Stimulated activated CD4-positive, alpha-beta T cell treated with anti-CD3 and anti-CD28 coated beads, Interleukin-1b, Interleukin-23, amount 100 ng/mL, for 4 hours (primary cell): ENCODE measurements around the gene NUMA1.

ENCODE experiments used
- DNase-seq, 2 donors: peaks; one replicate each; pipeline ENCODE4 v3.0.0-alpha.2; 2020; ENCODE audit warnings: low read depth in 2 of 2

Gene NUMA1

DNA sequence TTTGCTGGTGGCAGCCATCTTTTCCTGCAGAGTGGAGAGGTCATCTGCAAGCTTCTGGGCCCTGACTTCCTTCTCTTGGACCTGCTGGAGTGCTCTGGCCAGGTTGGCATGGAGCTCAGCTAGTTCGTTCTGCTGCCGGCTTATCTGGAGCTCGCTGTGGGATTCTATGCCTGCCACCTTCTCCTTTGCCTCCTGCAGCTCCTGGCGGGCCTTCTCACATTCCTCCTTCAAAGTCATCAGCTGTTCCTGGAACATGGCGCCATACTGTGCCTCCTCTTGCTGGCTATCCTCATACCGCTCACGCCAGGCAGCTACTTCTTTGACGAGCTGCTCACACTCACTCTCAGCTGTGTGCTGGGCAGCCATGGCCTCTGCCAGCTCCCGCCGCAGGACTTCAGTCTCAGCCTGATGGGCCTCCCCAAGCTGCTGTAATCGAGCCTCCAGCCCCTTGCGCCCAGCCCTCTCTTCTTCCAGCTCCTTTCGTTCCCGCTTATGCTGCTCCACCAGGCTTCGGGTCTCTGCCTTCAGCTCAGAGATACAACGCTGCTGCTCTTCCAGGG is 65.5 kb downstream of the NUMA1 start:
- DNase-seq = no peak

DNA sequence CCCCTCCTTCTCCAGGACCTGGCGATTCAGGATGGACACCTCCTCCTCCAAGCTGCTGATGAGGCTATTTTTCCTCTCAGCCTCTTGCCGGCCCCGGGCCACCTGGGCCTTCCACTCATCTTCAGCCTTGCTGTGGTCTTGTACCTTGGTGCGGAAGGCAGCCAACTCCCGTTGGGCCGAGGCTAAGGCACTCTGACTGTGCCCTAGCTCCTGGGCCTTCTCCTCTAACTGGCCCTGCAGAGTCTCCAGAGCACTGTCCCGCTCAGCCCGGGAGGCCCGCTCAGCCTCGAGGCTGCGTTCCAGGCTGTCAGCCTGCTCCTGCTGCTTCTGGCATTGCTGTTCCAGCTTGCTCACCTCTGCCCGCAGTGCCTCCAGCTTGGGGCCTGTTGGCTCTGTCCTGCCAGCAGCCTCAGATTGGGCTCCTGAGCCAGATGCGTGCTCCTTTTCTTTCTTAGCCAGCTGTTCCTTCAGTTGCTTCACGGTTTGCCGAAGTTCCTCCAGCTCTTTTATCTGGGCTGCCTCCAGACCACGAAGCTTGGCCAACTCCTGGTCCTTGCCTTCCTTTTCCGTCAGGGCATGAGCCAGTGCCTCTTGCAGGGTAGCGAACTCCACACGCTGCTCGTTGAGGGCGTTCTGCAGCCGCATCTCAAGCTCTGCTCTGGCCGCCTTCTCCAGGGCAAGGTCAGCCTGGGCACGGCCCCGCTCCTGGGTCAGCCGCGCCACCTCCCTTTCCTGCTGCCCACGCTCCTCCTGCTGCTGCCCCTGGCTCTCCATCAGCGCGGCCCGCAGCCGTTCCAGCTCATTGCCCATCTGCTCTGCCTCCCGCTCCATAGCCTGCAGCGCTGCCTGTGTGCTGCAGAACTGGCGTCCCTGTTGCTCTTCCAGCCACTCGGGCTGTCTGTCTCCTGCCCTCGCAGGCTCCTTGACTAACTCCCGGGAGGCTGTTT is 66.3 kb downstream of the NUMA1 start:
- DNase-seq = no peak

DNA sequence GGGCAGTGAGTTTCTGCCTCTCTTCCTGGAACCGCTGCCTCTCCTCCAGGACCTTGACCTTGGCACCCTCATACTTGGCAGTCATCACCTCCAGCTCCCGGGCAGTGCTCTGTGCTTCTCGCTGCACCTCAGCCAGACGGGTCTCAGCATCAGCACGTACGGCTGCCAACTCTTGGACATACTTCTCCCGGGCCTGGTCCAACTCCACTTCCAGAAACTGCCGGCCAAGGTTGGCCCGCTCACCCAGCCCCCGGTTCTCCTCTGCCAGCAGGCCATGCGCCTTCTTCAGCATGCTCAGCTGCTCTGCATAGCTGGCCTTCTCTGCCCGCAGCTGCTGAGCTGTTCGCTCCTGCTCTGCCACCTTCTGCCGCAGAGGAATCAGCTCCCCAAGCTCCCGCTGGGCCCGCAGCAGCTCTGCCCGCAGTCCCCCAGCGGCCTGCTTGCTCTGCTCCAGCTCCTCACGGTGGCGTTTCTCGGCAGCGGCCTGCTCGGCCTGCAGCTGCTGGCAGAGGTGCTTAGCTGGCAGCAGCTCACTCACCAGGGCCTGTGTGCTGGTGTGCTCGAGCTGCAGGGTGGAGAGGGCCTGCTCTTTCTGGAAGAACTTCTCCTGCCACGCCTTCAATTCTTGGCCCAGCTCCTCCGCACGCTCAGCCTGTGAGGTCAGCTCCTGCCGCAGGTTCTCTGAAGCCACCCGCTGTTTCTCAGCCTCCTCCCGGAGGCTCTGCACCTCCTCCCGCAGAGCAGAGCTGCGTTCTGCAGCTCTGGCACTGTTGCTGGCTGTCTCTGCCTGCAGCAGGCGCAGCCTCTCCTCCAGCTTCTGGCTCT is 67.2 kb downstream of the NUMA1 start:
- no peak for DNase-seq

DNA sequence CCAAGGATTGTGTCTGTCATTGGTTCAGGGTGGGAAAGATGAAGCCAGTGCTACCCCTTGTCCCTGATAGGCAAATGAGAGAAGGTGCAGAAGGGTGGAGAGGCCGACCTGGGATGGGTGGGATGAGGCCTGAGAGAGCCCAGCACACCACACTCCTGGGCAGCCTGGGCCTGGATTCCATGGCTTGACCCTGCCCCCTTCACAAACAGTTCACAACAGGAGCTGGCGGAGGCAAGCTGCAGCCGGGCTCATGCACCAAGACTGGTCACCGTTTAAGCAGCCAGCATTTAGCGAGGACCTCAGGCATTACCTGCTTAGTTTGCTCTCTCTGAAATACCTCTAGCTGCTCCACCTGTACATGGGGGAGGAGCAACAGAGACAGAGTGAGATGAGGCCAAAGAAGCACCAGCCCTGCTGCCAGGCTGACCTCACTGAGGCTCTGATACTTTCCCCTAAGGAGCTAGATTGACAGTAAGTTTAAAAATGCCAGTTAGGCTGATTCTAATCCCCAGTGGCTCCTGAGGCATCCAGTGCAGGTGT is 68.2 kb downstream of the NUMA1 start:
- no peak for DNase-seq

DNA sequence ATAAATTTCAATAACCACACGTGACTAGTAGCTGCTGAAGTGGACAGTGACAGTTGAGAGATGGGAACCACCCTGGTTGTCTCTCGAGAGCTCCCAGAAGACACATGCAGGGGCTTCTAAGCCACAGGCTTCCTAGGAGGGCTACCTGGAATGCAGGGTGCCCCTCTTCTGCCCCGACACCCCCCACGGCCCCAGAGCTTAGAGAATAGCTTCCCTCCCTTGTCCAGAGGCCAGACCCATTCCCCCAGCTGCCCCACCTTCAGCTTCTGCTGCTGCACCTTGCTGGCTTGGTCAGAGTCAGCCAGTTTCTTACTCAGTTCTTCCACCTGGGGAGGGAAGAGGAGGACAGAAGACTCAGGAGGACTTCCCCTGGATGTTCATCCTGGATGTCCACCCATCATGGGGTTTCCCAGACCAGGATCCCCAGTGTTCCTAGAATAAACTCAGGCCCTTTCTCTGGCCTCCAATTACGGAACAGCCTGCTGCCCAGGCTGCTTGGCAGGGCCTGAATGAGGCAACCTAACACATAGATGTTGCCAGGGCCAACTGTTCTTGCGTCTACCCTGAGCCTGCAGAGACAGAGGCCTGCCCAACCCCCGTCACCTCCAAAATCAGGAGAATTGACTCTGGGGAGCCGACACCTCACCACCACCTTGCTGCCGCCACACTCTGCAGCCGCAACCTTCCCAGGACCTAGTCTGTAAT is 69.7 kb downstream of the NUMA1 start:
- no peak for DNase-seq

DNA sequence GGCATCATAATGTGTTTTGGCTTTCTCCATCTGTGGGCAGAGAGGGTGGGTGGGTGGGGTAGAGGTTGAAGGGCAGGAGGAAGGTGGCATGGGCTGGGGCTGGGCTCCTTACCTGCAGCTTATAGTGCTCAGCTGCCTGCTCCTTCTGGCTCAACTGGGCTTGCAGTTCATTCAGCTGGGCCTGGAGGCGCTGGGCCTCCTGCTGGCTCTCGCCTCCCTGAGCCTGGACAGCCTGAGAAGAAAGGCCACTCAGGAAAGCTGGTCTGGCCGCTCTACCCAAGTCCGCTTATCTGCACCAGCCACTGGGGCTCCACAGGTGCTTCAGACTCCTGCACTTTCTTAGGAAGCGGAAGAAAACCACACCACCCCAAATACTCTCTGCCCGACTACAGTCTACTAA is 71.2 kb downstream of the NUMA1 start:
- DNase-seq = no peak

DNA sequence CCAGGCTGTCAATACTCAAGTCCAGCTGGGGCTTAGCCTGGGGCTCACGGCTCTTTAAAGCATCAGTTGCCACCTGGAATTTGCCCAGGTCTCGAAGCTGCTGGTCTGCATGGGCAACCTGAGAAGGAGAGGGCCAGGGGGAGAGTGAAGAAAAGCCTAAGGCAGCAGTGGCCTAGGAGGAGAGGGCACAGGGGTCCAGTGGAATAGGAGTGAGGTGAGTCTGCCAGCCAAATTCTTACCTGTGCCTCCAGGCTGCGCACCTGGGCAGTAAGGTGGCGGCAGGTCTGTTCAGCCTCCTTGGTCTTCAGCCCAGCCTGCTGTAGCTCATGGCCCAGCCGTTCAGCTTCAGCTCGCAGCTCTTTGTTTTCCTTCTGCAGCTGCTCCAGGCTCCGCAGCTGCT is 71.6 kb downstream of the NUMA1 start:
- no peak for DNase-seq

DNA sequence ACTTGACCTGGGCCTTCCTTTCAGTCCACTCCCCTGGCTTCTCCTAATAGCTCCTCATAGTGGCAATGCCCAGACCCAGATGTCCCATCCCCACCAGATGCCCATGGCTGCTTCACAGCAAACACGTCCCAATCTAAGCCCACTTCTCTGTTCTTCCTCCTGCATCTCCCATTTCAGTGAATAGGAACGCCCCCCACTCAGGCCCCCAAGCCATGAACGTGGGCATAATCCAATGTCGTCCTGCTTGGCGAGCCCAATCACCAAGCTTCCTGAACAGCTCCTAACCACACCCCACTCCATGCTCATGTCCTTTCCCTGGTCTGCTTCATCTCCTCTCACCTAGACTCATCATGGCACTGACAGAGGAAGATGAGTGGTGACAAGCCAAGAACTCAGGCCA is 72.8 kb downstream of the NUMA1 start:
- DNase-seq = no peak

DNA sequence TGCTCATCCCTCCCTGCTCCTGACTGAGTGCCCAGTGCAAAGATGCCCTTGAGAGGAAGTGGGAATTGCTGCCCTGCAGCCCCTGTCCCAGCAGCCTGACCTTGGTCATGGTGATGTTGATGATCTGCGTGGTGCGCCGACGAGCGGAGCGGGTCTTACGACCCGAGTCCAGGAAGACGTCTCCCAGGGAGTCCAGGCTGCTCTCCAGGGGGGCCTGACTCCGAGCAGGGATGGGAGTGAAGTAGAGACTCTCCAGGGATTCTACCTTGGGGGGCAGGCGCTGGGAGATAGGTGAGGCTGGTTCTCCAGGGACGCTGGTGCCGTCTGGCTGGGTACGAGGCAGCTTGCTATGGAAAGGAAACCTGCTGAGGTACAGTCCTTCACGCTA is 73.3 kb downstream of the NUMA1 start:
- DNase-seq = no peak

DNA sequence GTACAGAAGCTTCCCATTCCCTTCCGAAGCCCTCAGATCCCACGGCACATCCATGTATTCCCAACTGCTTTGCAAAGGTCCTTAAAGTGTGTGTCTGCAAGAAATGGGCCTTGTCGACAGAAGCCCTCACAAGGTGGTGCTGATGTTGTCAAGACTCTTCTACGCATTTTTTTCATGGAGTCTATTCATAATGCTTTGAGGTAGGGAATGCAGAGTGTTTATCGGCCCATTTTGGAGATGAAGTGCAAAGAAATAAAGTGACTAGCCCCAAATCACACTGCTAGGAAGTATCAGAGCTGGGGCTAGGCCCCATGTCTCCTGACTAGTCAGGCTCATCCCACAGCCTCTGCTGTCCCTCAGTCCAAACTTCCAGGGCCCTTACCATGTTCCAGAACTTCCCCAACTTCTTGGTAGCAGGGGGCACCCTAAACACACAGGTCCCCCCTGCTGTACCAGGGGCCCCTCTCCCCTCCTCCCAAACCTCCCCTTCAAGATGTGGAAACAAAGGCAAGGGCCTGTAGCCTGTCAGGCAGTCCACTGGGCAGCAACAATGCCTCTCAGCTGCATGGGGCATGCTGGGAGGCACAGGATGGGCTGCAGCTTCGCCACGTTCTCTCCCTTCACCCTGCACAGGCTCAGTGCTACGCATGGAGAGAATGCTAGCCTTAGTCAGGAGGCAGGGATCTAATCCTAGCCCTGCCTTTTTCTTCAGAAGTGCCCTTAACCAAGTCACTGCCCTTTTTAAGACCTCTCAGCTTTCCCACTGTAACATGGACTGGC is 73.8 kb downstream of the NUMA1 start:
- no peak for DNase-seq

DNA sequence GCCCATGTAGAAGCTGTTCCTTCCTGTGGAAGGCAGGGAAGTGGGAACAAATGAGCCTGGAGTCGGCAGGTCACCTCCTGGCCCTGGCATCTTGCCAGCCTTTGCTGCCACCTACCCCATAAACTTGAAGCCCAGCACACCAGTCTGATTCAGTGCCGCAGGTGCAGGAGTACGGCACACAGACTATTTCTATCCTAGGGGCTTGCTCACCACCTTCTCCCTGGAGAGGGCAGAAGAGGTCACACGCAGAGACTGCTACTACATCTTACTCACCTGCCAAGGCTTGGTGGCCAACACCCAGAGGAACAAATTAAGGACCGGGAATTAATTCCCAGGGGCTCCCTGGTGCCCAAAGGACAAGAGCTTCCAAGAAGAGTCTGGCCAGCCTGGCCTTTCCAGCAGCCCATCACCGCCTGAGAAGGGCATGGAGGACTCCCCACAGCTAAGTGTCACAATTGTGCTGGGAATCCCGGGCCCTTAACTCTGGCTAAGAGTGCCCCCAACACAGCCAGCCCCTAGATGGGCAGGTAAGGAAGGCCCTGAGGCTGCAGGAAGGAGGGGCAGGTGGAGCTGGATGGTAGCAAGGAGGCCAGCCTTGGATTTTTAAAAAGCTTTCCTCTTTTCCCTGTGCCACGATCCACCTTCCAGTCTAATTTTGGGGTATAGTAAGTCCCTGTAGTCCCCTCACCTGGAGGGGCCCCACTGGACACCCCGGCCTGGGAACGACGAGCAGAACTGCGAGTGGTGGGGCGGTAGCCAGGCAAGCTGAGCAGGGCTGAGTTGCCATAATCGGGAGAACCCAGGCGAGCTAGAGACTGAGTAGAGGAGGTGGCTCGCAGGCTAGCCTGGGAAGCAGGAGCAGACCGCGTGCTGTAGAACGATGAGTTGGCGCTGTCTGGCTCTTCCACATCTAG is 74.7 kb downstream of the NUMA1 start:
- no peak for DNase-seq

DNA sequence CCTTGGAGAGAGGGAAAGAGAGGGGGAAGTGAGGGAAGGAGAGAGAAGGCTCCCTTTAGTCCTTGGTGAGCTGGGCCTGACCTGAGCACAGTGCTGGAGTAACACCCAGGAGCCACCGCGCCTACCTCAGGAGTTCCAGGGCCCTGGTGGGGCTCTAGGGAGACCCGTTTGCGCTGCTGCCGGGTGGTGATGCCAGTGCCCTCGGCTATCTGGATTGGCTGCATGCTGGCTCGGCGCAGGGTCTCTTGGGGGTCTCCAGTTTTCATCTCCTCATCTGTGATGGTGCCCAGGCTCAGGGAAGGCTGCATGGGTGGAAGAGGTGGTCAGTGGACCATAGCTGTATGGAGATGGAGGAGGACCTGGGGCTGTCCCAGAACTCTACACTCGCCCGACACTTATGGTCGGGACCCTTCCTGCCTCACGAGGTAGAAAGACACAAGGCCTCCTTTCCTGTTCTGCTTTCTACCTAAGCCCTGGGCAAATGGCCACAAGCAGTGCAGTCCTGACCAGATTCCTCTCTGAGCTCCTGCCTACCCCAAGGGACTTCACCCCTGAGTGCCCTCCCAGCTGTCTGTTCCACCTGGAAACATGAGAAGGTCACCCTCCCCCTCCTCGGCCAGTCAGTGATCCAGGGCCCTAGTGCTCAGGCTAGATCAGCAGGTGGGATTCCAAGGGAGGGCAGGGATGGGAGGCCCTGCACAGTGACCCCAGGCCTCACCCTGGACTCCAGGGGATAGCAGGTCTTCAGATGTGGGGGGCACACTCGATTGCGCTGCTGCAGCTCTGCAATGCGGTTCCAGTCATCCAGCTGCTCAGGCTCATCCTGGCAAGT is 75.6 kb downstream of the NUMA1 start:
- DNase-seq = no peak

DNA sequence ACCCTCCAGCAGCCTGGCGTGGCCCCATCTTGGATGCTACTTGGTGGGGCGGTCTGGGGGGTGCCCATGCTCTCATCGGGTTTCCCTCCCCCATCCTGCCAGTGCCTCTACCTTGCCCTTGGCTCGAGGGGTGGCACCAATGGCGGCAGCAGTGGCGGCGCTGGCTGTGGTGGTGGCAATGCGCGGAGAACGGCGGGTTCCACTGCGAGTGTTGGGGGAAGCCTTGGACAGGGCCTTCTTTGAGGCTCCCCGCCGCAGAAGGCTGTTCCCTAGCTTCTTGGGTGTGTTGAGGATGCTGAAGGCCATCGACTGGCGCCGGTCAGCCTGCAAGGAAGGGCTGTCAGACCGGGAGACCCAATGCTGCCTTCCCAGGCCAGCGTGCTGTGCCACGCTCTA is 76.6 kb downstream of the NUMA1 start:
- DNase-seq = no peak

DNA sequence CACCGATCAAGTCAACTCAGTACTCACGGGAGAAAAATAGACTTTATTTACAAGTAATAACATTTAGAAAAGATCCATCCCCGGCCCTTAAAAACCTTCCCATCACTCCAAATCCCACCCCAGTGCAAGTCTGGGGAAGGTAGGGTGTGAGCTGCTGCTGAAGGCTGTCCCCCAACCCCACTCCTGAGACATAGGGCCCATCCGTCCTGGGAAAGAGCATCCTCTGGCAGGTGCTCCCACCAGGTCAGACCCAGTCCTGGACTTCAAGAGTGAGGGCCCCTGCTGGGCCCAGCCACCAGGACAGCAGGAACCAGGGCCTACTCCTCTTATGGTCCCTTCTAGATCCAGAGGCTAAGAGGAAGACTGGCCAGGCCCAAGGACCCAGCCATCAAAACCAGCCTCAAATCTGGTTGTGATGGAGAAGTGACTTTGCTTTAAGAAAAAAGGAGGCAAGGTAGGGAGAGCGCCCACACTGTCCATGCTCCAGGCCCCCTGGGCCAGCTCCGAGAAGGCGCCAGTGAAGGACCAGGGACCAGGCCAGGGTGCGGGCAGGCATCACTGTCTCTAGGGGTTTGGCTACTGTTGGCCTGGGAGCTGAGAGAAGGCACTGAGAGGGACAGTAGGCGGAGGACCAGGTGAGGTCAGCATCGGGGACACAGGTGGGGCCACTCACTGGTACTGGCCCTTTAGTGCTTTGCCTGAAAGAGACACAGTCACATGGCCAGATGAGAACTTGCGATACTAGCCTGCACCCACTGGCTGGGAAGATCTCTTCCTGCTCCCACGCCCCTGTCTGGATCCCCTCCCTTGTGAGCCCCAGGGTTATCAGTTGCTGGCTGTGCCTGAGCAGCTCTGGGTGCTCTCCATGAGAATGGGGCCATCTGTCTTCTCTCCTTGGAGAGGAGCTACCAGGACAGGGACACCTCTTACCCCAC is 77.2 kb downstream of the NUMA1 start:
- no peak for DNase-seq

DNA sequence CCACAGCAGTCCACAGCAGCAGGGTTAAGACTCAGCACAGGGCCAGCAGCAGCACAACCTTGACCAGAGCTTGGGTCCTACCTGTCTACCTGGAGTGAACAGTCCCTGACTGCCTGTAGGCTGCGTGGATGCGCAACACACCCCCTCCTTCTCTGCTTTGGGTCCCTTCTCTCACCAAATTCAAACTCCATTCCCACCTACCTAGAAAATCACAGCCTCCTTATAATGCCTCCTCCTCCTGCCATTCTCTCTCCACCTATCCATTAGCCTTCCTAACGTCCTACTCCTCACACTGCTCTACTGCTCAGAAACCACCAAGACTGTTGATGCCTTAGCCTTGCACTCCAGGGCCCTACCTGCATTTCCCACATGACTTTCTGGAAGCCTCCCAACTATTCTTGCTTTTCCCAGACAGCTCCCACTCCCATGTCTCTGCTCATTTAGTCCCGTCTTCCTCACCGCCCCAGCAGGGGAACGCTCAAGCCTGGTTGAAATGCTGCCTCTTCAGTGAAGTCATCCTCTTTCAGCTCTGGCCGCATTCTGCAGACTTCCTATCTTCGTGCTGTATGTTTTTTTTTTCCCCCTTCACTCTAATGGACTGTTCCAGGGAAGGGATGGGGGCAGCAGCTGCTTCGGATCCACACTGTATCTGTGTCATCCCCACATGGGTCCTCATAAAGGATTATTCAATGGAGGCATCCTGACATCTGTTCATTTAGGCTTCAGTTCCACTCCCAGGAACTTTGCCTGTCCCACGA is 78.3 kb downstream of the NUMA1 start:
- DNase-seq = no peak

DNA sequence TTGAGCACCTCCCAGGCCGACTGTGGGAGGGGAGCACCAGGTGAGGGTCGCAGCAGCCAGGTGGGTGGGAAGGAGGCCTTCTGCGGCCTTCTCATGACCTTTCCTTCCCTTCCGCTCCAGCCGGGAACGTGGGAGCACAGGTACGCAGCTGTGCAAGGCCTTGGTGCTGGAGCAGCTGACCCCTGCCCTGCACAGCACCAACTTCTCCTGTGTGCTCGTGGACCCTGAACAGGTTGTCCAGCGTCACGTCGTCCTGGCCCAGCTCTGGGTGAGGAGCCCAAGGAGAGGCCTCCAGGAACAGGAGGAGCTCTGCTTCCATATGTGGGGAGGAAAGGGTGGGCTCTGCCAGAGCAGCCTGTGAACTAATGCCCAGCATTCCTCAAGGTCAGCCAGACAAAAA is 79.1 kb downstream of the NUMA1 start:
- DNase-seq = no peak
